ENCODE results near the gene WDR44.
"Not testable (repeated sequence)": the region's sequence is repeated elsewhere in the genome, so short reads cannot be mapped to it uniquely, and the experiment has no call there.

Gene WDR44

DNA sequence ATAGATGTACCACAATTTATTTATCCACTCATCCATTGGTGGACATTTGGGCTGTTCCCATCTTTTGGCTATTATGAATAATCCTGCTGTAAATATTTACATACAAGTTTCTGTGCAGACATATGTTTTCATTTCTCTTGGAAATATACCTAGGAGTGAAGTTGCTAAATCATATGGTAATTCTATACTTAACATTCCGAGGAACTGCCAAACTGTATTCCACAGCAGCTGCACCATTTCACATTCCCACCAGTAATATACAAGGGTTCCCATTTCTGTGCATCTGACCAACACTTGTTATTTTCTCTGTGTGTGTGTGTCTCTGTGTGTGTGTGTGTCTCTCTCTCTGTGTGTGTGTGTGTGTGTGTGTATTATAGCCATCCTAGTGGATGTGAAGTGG is 134.3 kb downstream of the WDR44 start:
- no peak for DNase-seq (ENCODE audit: low spot score)

DNA sequence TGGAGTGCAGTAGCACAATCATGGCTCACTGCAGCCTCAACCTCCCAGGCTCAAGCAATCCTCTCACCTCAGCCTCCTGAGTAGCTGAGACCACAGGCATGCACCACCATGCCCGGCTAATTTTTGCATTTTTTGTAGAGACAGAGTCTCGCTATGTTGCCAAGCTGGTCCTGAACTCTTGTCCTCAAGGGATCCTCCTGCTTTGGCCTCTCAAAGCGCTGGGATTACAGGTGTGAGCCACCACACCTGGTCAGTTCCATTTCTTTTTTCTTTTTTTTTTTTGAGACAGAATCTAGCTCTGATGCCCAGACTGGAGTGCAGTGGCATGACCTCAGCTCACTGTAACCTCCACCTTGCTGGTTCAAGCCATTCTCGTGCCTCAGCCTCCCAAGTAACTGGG is 136.5 kb downstream of the WDR44 start:
- not testable (repeated sequence) for DNase-seq (ENCODE audit: low spot score)

- no peak for DNase-seq (ENCODE audit: low spot score)
Measured at GRCh38 chrX:118484216-118484903, 138.5 kb downstream of the WDR44 start.

GRCh38 chrX:118486693-118487092 is 140.8 kb downstream of the WDR44 start:
- not testable (repeated sequence) for DNase-seq (ENCODE audit: low spot score)

DNA sequence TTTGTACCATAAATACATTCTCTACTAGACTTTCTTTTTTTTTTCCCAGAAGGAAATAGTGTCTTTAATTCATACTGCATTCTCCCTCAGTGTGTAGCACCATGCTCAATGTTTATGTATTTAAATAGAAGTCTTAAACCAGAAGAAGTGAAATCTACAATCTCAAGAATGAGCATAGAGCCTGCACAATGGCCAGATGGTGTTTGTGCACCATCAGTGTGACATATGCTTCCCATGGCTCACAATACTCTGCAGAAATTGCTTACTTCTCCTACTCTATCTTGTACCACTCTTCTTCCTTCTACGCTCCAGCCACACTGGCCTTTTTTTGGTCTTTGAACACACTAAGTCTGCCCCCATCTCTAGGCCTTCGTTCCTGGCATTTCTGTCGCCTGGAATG is 147.1 kb downstream of the WDR44 start:
- no peak for DNase-seq (ENCODE audit: low spot score)

DNA sequence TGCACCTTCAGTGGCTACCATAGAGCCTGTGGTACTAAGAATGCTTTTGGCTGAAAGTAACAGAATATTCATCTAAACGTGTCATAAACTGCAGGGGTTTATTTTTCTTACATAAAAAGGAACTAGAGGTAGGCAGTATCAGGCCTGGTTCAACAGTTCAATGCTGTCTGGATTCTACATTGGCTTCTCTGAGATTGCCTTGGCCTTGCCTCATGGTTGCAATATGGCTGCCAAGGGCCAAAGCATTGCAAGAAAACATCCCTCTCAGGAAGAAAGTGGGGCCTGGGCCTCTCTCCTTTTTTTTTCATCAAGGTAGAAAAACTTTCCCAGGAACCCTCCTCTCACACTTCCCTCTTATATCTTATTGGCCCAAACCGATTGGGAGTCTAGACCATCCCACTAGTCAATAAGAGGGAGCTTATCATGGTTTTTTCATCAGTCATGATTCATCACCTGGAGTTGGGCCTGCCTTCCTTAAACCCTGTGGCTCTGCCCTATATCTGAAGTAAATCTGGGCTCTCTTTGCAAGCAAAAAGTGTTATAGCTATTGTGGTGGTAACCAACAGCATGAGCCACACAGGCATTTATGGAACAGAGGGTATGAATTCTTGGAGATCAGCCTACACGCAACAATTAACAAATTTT is 147.9 kb downstream of the WDR44 start:
- no peak for DNase-seq (ENCODE audit: low spot score)

- DNase-seq (ENCODE audit: low spot score), result peak; percentile 30
Measured at GRCh38 chrX:118495061-118495921, 149.4 kb downstream of the WDR44 start, which contains the start of gene DOCK11. TSS of gene DOCK11 (plus strand) at chrX:118495815. CDS start at chrX:118495972, 157 bp downstream.

DNA sequence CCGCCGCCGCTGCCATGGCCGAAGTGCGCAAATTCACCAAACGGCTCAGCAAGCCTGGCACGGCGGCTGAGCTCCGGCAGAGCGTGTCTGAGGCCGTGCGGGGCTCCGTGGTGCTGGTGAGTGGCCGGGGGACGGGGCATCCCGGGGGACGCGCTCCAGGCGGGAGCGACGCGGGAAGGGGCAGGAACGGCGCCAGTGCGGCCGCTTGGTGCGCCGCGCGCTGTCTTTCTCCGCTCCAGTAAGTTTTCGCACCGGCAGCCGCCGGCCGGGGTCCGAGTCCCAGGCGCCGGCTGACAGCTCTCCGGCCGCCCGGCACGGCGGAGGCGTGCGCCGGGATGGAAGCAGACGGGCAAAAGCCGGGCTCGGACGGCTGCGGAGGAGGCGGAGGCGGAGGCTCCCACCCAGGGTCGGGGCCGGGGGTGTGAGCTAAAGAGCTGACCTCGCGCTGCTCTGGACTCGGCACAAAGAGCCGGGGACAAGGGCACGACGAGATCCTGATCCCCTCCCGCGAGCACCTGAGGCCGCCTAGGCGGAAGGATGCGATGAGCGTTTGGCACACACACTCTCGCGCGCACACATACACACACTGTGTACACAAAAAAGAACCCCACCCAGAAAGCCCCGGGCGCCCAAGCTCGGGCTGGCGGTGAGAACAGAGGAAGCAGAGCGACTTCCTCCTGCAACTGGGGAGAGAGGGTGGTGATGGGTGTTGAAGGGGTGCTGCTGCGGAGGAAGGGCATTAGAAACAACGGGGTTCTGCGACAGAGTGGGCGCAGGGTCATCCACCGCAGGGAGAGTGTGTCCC is 150.3 kb downstream of the WDR44 start:
- DNase-seq (ENCODE audit: low spot score), result no peak

GRCh38 chrX:118496763-118497079 is 150.8 kb downstream of the WDR44 start:
- DNase-seq (ENCODE audit: low spot score), result no peak

DNA sequence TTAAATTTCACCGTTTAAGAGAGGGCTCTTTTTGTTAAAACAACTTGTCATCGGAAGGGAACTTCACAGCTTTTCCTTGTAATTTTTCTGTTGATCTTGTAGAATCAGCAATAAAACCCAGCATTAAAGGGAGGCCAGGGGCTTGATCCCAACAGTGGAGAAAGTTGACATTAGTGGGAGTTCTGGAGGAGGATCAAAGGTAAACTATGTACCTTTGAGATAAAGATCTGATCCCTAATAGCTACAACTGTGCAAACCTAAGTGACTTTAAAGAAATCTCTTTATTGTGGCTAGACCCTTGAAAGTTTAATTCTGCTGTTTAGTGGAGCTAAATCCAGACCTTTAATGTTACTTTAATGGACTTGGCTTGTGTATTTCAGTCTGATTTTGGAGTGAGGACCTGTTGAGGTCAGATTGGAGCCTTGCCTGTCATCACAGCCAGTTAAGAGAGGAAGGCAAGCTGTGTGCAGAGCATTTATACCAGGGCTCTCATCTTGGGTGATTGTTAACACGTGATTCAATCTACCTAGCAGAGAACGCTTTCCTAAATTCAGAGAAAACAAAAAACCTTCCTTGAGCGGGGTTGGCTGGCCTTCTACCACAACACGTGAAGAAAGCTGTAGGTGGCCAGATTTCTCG is 151.4 kb downstream of the WDR44 start:
- DNase-seq (ENCODE audit: low spot score), result no peak

DNA sequence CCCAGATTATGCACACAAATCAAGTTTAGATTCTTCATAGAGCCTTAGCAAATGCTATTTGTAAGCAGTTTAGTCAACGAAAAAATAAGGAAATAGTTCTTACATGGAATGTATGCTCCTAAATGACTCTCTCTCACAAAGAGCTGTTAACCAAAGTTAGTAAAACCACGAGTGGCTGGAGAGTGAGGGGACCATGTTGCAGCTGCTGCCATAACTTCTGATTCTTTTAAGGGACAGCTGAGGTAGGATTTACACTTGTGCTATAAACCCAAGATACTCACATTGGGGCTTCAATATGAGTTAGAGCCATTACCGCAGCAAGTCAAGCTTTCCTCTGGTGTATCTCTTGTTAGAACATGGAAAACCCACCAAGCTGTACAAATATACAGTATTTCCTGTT is 152.4 kb downstream of the WDR44 start:
- DNase-seq (ENCODE audit: low spot score), result no peak

- no peak for DNase-seq (ENCODE audit: low spot score)
Measured at GRCh38 chrX:118498755-118499154, 152.8 kb downstream of the WDR44 start.

- DNase-seq (ENCODE audit: low spot score), result no peak
Measured at GRCh38 chrX:118499295-118499694, 153.4 kb downstream of the WDR44 start.

Data from COLO829 (cell line).